Adrenal gland (tissue), 12 donors: ENCODE results near the gene KLF16. TPM values are rescaled to one million over a fixed set of nuclear protein-coding genes. Genes with fewer than 3 reads are reported as not detected.

Experiments
- DNase-seq, 7 donors: peaks; one replicate each; pipeline ENCODE4 v3.0.0-alpha.2; 2019 to 2020
- H3K27ac ChIP-seq, 5 donors: fragments of 200-600 bp; sonication (generic) in 4 of 5; 1 replicate in 3 of 5; 2 replicates in 2 of 5; pipeline versions ENCODE4 v1.5.1 to v1.8.0; 2016 to 2020; ENCODE audit warnings: mild to moderate bottlenecking in 1 of 5
- H3K27me3 ChIP-seq: fragments of 200-600 bp; 2 replicates; pipeline ENCODE4 v1.8.0; 2021
- H3K36me3 ChIP-seq, 2 donors: fragments of 200-600 bp; replicated peaks in 1 of 2; 1 replicate in 1 of 2; 2 replicates in 1 of 2; pipeline versions ENCODE4 v1.5.1 to v1.8.0; 2018 to 2022
- H3K4me1 ChIP-seq, 2 donors: fragments of 200-600 bp; replicated peaks in 1 of 2; 1 replicate in 1 of 2; 2 replicates in 1 of 2; pipeline versions ENCODE4 v1.5.1 to v1.8.0; 2018 to 2021
- H3K4me3 ChIP-seq, 4 donors: fragments of 200-600 bp; sonication (generic) in 3 of 4; one replicate each; pipeline ENCODE4 v1.5.1; 2016 to 2018
- H3K9me3 ChIP-seq, 3 donors: fragments of 200-600 bp; sonication (generic) in 1 of 3; replicated peaks in 1 of 3; 1 replicate in 2 of 3; 2 replicates in 1 of 3; pipeline versions ENCODE4 v1.5.1 to v1.8.0; 2016 to 2021
- CTCF ChIP-seq, 6 experiments: fragments of 450-650 bp in 4 of 6; fragments of 200-600 bp in 2 of 6; sonication (generic) in 1 of 6; IDR thresholded peaks; 1 replicate in 5 of 6; 2 replicates in 1 of 6; pipeline versions ENCODE4 v1.5.1 to v1.8.0; 2016 to 2021; ENCODE audit warnings: antibody characterized with exemption in 6 of 6, mild to moderate bottlenecking in 2 of 6, moderate library complexity in 1 of 6
- POLR2A ChIP-seq, 2 donors: fragments of 450-650 bp; IDR thresholded peaks; one replicate each; pipeline ENCODE4 v1.6.1; 2017; ENCODE audit warnings: antibody characterized with exemption in 2 of 2, mild to moderate bottlenecking in 2 of 2, moderate library complexity in 1 of 2
- WGBS, 4 donors: extraction: QIAGEN DNeasy Blood & Tissue Kit in 2 of 4; methylation state at CpG; one replicate each; pipeline versions ENCODE4 v1.1.5 to v1.1.7; 2013 to 2017; 5-methylcytosine and 5-hydroxymethylcytosine counted together
- intact Hi-C, 2 donors: fragments of 100-400 bp; cut with DNase I; formaldehyde crosslinking; loops; one replicate each; pipeline versions ENCODE4 v1.14.1 to v1.15.0; 2022 to 2023
- polyA plus RNA-seq, 3 donors: library from polyadenylated mRNA; stranded (reverse); fragments of 200-250 nt in 2 of 3; fragments of 350-450 nt in 1 of 3; fragmentation: Illumina TruSeq in 1 of 3; extraction: RNeasy Lipid Tissue Mini Kit (QIAGEN cat#74804) in 1 of 3; gene quantifications; one replicate each; pipeline ENCODE4 v1.2.3, GENCODE V29; 2013 to 2014
- total RNA-seq, 9 donors: library from RNA; depleted of rRNA in 4 of 9; stranded (reverse); fragments of >200 nt in 4 of 9; fragments of 120-200 nt in 1 of 9; fragmentation: NEBNext Ultra II Directional in 1 of 9; extraction: Animal tissue kit (Norgen Biotek cat#: 25700) in 1 of 9; gene quantifications; one replicate each; pipeline versions ENCODE4 v1.1.0 to v1.2.4, GENCODE V29; 2013 to 2023
- donor health status: healthy with polysubstance abuse.
- donor health status: Bipolar disorder and iron deficiency.
- donor health status: DM: yes; HTN: yes; CAD: no.
- donor health status: DM: no; HTN: no; CAD: no.
- donor health status: DM: no; HTN: no; CAD: no.
- donor health status: DM: yes; HTN: yes; CAD: no.

KLF16 gene
- total and polyA plus RNA-seq, 12 donors, result 2.0 to 28.1 (median 13.9) TPM

DNA sequence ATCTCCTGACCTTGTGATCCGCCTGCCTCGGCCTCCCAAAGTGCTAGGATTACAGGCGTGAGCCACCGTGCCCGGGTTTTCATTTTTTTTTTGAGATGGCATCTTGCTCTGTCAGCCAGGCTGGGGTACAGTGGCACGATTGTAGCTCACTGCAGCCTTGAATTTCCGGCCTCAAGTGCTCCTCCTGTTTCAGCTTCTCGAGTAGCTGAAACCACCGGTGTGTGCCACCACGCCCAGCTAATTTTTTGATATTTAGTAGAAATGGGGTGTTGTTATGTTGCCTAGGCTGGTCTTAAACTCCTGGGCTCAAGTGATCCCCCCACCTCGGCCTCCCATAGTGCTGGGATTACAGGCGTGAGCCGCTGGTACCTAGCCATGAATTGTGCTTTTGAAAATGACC lies 47.7 kb upstream of the KLF16 start:
- Histone ChIP-seq H3K27me3 (no peaks in the 10 kb centered on the region), H3K4me1 (peaks cover 6 to 21% of the 10 kb centered on the region in 2 donors), H3K9me3 (no peaks in the 10 kb centered on the region), H3K36me3 (peaks cover 0 to 23% of the 10 kb centered on the region in 2 donors), H3K4me3 (no peak overlapping the region), H3K27ac (no peak overlapping the region)
- DNase-seq, result no peak
- 89 to 97% (median 91%) methylated on average over 12 to 13 of the region's 13 CpGs for WGBS, 4 donors
- intact Hi-C loops, result no loop called here
- TF ChIP-seq POLR2A (IDR thresholded peaks at IDR 0.05) (no peak), CTCF (IDR thresholded peaks at IDR 0.05) (no peak)

DNA sequence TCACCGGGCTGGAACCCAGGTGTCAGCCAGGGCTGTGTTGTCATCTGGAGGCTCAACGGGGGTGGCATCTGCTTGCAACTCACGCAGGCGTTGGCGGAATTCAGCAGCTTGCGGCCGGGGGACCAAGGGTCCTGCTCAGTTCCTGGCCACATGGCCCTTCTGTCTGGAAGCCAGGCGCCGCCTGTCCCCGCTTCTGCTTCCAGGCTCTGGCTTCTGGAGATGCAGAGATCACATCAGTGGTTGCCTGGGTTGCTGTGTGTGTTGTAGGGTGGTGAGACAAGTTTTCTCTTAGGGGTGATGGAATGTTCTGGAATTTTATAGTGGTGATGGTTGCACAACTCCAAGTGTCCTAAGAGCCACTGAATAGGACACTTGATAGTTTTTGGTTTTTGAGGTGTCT lies 46.8 kb upstream of the KLF16 start:
- peaks cover 6 to 25% of the 10 kb centered on the region in 2 donors for H3K4me1 ChIP-seq
- no peak overlapping the region for H3K27ac ChIP-seq
- no peaks in the 10 kb centered on the region for H3K9me3 ChIP-seq
- WGBS, 4 donors, result 91 to 97% (median 93%) methylated on average over 6 to 10 of the region's 10 CpGs
- H3K36me3 ChIP-seq, result peaks cover 0 to 22% of the 10 kb centered on the region in 2 donors
- H3K27me3 ChIP-seq, result no peaks in the 10 kb centered on the region
- TF ChIP-seq POLR2A (IDR thresholded peaks at IDR 0.05) (no peak), CTCF (IDR thresholded peaks at IDR 0.05) (no peak)
- no peak overlapping the region for H3K4me3 ChIP-seq
- intact Hi-C loops, result no loop called here
- DNase-seq, result no peak

DNA sequence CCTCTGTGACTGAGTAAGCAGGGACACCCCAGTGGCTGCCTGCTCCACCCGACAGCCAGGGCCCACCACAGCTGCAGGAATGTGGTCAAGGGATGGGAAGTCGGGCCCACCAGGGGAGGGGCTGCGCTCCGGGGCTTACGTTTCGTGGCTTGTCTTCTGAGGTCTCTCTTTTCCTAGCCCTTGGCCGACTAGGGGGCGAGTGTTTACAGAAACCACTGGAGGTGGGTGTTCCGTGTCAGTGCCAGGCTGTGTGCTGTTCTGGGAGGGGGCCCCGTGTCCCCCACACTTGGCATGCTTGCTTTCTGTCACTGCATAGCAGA lies 46.3 kb upstream of the KLF16 start:
- peaks cover 0 to 19% of the 10 kb centered on the region in 2 donors for H3K36me3 ChIP-seq
- no peak overlapping the region for H3K4me3 ChIP-seq
- WGBS, 4 donors, result 75 to 80% (median 76%) methylated on average over 9 to 10 of the region's 10 CpGs
- no peak overlapping the region for H3K27ac ChIP-seq
- intact Hi-C loops, result no loop called here
- no peaks in the 10 kb centered on the region for H3K9me3 ChIP-seq
- TF ChIP-seq CTCF (IDR thresholded peaks at IDR 0.05) (no peak), POLR2A (IDR thresholded peaks at IDR 0.05) (no peak)
- peaks cover 6 to 25% of the 10 kb centered on the region in 2 donors for H3K4me1 ChIP-seq
- H3K27me3 ChIP-seq, result no peaks in the 10 kb centered on the region
- no peak for DNase-seq

GRCh38 chr19:1908364-1908678 lies 44.9 kb upstream of the KLF16 start:
- intact Hi-C loops, result no loop called here

More at GRCh38 chr19:1908364-1908678, 44.9 kb upstream of the KLF16 start:
- no peak for DNase-seq
- H3K27ac ChIP-seq, result peak overlapping the region in 2 of 5 donors; percentile 74 to 81
- H3K9me3 ChIP-seq, result no peaks in the 10 kb centered on the region
- peaks cover 6 to 25% of the 10 kb centered on the region in 2 donors for H3K4me1 ChIP-seq
- H3K27me3 ChIP-seq, result no peaks in the 10 kb centered on the region
- H3K36me3 ChIP-seq, result peaks cover 0 to 14% of the 10 kb centered on the region in 2 donors
- no peak overlapping the region for H3K4me3 ChIP-seq
- TF ChIP-seq CTCF (IDR thresholded peaks at IDR 0.05), result no peak
- TF ChIP-seq POLR2A (IDR thresholded peaks at IDR 0.05), result no peak
- WGBS, 4 donors, result 78 to 94% (median 89%) methylated on average over 4 to 13 of the region's 13 CpGs
